ENCODE results near the gene PRR20C. TPM values are rescaled to one million over a fixed set of nuclear protein-coding genes. Genes with fewer than 3 reads are reported as not detected.
"Not testable (repeated sequence)": the region's sequence is repeated elsewhere in the genome, so short reads cannot be mapped to it uniquely, and the experiment has no call there.

The PRR20C gene
- not detected for total RNA-seq
- polyA plus RNA-seq, result 0.02 TPM
- long read RNA-seq, donor 1, result 0 reads
- long read RNA-seq, donor 2, result 0 reads
- long read RNA-seq, donor 3, result 0 reads
- long read RNA-seq, donor 4, result 0 reads
- long read RNA-seq, donor 5, result 0 reads
- long read RNA-seq, donor 6, result 0 reads
- long read RNA-seq, donor 7, result 0 reads
- long read RNA-seq, donor 8, result 0 reads
- long read RNA-seq, donor 9, result 0 reads
- long read RNA-seq, donor 10, result 0 reads

- H3K9me3 ChIP-seq (ENCODE audit: control insufficient read depth in 2 of 2, insufficient read depth in 1 of 2, low read length in 1 of 2); H3K27me3 ChIP-seq (ENCODE audit: control insufficient read depth in 2 of 2, insufficient read depth in 1 of 2, low read length in 1 of 2); H3K4me1 ChIP-seq (ENCODE audit: control insufficient read depth in 2 of 2, insufficient read depth in 2 of 2, low read length in 2 of 2); H3K27ac ChIP-seq (ENCODE audit: low read depth in 1 of 2, low read length in 1 of 2); H3K36me3 ChIP-seq (ENCODE audit: control insufficient read depth in 2 of 2, insufficient read depth in 2 of 2, low read length in 1 of 2); H3K4me3 ChIP-seq (ENCODE audit: low read length in 2 of 2); DNase-seq (ENCODE audit: low read depth in 6 of 9, low spot score in 9 of 9): not testable (repeated sequence)
- no CpG with 5 or more reads among the region's 22 CpGs for WGBS
Measured at GRCh38 chr13:57153761-57154160, at the start of gene PRR20C. Gene PRR20C (plus strand): TSS chr13:57154061. CDS start chr13:57154448, 387 bp downstream.

DNA sequence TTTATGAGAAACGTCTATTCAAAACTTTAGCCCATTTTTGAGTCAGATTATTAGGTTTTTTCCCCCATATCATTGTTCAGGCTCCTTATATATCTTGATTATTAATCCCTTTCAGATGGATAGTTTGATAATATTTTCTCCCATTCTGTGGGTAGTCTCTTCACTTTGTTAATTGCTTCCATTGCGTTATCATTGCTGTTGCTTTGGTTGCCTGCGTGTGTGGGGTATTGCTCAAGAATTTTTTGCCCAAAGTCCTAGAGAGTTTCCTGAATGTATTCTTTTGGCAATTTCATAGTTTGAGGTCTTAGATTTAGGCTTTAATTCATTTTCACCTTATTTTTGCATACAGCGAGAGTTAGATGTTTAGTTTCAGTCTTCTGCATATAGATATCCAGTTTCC lies 38.9 kb upstream of the PRR20C start:
- Histone ChIP-seq H3K4me3 (ENCODE audit: low read length in 2 of 2) (no peak overlapping the region), H3K27ac (ENCODE audit: low read depth in 1 of 2, low read length in 1 of 2) (no peak overlapping the region), H3K4me1 (ENCODE audit: control insufficient read depth in 2 of 2, insufficient read depth in 2 of 2, low read length in 2 of 2) (no peaks in the 10 kb centered on the region), H3K27me3 (ENCODE audit: control insufficient read depth in 2 of 2, insufficient read depth in 1 of 2, low read length in 1 of 2) (no peaks in the 10 kb centered on the region), H3K36me3 (ENCODE audit: control insufficient read depth in 2 of 2, insufficient read depth in 2 of 2, low read length in 1 of 2) (no peaks in the 10 kb centered on the region), H3K9me3 (ENCODE audit: control insufficient read depth in 2 of 2, insufficient read depth in 1 of 2, low read length in 1 of 2) (peaks cover 0 to 13% of the 10 kb centered on the region in 2 donors)
- WGBS, result 94% methylated on average over 4 of the region's 4 CpGs
- no peak for DNase-seq (ENCODE audit: low read depth in 6 of 9, low spot score in 9 of 9)

GRCh38 chr13:57123681-57124080 lies 30.2 kb upstream of the PRR20C start:
- DNase-seq (ENCODE audit: low read depth in 6 of 9, low spot score in 9 of 9), result no peak
- H3K27me3 ChIP-seq (ENCODE audit: control insufficient read depth in 2 of 2, insufficient read depth in 1 of 2, low read length in 1 of 2), result no peaks in the 10 kb centered on the region
- WGBS, result 82% methylated on average over 1 of the region's 1 CpG
- H3K27ac ChIP-seq (ENCODE audit: low read depth in 1 of 2, low read length in 1 of 2), result no peak overlapping the region
- peaks cover 0 to 11% of the 10 kb centered on the region in 2 donors for H3K9me3 ChIP-seq (ENCODE audit: control insufficient read depth in 2 of 2, insufficient read depth in 1 of 2, low read length in 1 of 2)
- no peaks in the 10 kb centered on the region for H3K4me1 ChIP-seq (ENCODE audit: control insufficient read depth in 2 of 2, insufficient read depth in 2 of 2, low read length in 2 of 2)
- no peaks in the 10 kb centered on the region for H3K36me3 ChIP-seq (ENCODE audit: control insufficient read depth in 2 of 2, insufficient read depth in 2 of 2, low read length in 1 of 2)
- no peak overlapping the region for H3K4me3 ChIP-seq (ENCODE audit: low read length in 2 of 2)

DNA sequence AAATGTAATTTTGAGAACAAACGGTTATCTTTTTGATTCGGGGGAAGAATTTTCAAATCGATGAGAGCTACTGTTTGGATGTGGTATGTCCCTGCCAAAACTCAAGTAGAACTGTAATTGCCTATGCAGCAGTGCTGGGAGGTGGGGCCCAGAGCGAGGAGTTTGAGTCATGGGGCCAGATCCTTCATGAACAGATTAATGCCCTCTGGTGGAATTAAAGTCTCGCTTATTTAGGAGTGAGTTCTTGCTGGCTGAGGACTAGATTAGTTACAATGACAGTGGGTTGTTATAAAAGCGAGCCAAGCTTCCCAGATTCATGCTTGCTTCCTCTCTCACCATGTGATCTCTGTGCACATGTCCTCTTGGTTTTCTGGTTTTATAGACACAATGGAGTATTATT lies 25.0 kb upstream of the PRR20C start:
- no peak for DNase-seq (ENCODE audit: low read depth in 6 of 9, low spot score in 9 of 9)
- WGBS, result 90% methylated on average over 6 of the region's 6 CpGs
- H3K27ac ChIP-seq (ENCODE audit: low read depth in 1 of 2, low read length in 1 of 2), result no peak overlapping the region
- no peaks in the 10 kb centered on the region for H3K36me3 ChIP-seq (ENCODE audit: control insufficient read depth in 2 of 2, insufficient read depth in 2 of 2, low read length in 1 of 2)
- no peak overlapping the region for H3K4me3 ChIP-seq (ENCODE audit: low read length in 2 of 2)
- peaks cover 0 to 5% of the 10 kb centered on the region in 2 donors for H3K9me3 ChIP-seq (ENCODE audit: control insufficient read depth in 2 of 2, insufficient read depth in 1 of 2, low read length in 1 of 2)
- no peaks in the 10 kb centered on the region for H3K4me1 ChIP-seq (ENCODE audit: control insufficient read depth in 2 of 2, insufficient read depth in 2 of 2, low read length in 2 of 2)
- H3K27me3 ChIP-seq (ENCODE audit: control insufficient read depth in 2 of 2, insufficient read depth in 1 of 2, low read length in 1 of 2), result no peaks in the 10 kb centered on the region

DNA sequence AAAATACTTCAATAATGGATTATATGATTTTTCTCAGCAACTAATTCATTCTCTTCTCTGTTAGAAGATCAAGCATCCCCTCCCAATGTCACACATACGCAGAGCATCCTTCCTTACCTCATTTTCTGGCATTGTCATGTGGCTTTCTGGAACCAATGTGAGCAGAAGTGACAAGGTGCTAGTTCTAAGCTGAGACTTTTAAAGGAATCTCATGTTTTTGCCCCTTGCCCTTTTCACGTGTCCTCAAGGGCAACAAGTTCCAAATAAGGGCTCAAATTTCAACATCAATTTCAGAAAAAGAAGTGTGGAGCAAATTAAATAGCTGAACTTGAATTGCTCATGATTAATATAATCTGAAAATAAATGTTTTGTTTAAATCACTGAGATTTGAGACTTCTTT lies 17.8 kb upstream of the PRR20C start:
- no peaks in the 10 kb centered on the region for H3K4me1 ChIP-seq (ENCODE audit: control insufficient read depth in 2 of 2, insufficient read depth in 2 of 2, low read length in 2 of 2)
- H3K4me3 ChIP-seq (ENCODE audit: low read length in 2 of 2), result no peak overlapping the region
- no peaks in the 10 kb centered on the region for H3K36me3 ChIP-seq (ENCODE audit: control insufficient read depth in 2 of 2, insufficient read depth in 2 of 2, low read length in 1 of 2)
- no peak overlapping the region for H3K27ac ChIP-seq (ENCODE audit: low read depth in 1 of 2, low read length in 1 of 2)
- WGBS, result 89% methylated on average over 2 of the region's 2 CpGs
- no peaks in the 10 kb centered on the region for H3K9me3 ChIP-seq (ENCODE audit: control insufficient read depth in 2 of 2, insufficient read depth in 1 of 2, low read length in 1 of 2)
- no peaks in the 10 kb centered on the region for H3K27me3 ChIP-seq (ENCODE audit: control insufficient read depth in 2 of 2, insufficient read depth in 1 of 2, low read length in 1 of 2)
- no peak for DNase-seq (ENCODE audit: low read depth in 6 of 9, low spot score in 9 of 9)

DNA sequence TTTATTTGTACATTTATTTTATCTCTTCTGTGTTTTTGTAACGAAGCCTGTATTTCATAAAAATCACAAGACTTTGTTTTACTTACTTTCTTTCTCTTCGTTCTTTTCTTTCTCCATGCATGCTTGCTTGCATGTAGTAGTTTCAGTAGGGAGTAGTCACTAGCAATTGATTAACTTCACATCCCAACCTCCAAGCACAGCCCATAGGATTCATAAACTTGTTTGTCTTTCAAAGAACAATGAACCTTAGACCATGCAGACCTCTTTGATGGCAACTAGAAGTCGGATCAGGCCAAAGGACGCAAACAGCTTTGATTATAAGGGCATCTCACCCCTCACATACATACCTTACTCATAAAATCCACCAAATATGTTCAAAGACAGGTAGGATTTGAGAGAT lies 16.3 kb upstream of the PRR20C start:
- Histone ChIP-seq H3K27me3 (ENCODE audit: control insufficient read depth in 2 of 2, insufficient read depth in 1 of 2, low read length in 1 of 2) (no peaks in the 10 kb centered on the region), H3K4me1 (ENCODE audit: control insufficient read depth in 2 of 2, insufficient read depth in 2 of 2, low read length in 2 of 2) (no peaks in the 10 kb centered on the region), H3K36me3 (ENCODE audit: control insufficient read depth in 2 of 2, insufficient read depth in 2 of 2, low read length in 1 of 2) (no peaks in the 10 kb centered on the region), H3K27ac (ENCODE audit: low read depth in 1 of 2, low read length in 1 of 2) (no peak overlapping the region), H3K4me3 (ENCODE audit: low read length in 2 of 2) (no peak overlapping the region), H3K9me3 (ENCODE audit: control insufficient read depth in 2 of 2, insufficient read depth in 1 of 2, low read length in 1 of 2) (no peaks in the 10 kb centered on the region)
- WGBS, result 87% methylated on average over 4 of the region's 4 CpGs
- DNase-seq (ENCODE audit: low read depth in 6 of 9, low spot score in 9 of 9), result no peak

DNA sequence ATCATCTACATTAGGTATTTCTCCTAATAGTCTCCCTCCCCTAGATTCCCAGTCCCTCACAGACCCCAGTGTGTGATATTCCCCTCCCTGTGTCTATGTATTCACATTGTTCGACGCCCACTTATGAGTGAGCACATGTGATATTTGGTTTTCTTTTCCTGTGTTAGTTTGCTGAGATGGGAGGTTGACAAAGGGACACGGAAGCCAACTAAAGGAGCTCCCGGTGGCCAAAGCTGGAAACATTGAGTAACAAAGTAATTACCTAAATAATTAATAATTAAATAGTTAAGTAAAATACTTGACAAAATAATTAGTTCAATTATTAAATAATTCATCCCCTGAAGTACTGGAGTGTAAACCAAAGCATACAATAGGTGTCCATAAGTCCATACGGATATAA lies 14.9 kb upstream of the PRR20C start:
- Histone ChIP-seq H3K27ac (ENCODE audit: low read depth in 1 of 2, low read length in 1 of 2) (no peak overlapping the region), H3K4me1 (ENCODE audit: control insufficient read depth in 2 of 2, insufficient read depth in 2 of 2, low read length in 2 of 2) (no peaks in the 10 kb centered on the region), H3K36me3 (ENCODE audit: control insufficient read depth in 2 of 2, insufficient read depth in 2 of 2, low read length in 1 of 2) (no peaks in the 10 kb centered on the region), H3K27me3 (ENCODE audit: control insufficient read depth in 2 of 2, insufficient read depth in 1 of 2, low read length in 1 of 2) (no peaks in the 10 kb centered on the region), H3K9me3 (ENCODE audit: control insufficient read depth in 2 of 2, insufficient read depth in 1 of 2, low read length in 1 of 2) (no peaks in the 10 kb centered on the region), H3K4me3 (ENCODE audit: low read length in 2 of 2) (no peak overlapping the region)
- WGBS, result 94% methylated on average over 5 of the region's 5 CpGs
- no peak for DNase-seq (ENCODE audit: low read depth in 6 of 9, low spot score in 9 of 9)

GRCh38 chr13:57139781-57140180 lies 14.1 kb upstream of the PRR20C start:
- H3K36me3 ChIP-seq (ENCODE audit: control insufficient read depth in 2 of 2, insufficient read depth in 2 of 2, low read length in 1 of 2); H3K4me1 ChIP-seq (ENCODE audit: control insufficient read depth in 2 of 2, insufficient read depth in 2 of 2, low read length in 2 of 2); H3K9me3 ChIP-seq (ENCODE audit: control insufficient read depth in 2 of 2, insufficient read depth in 1 of 2, low read length in 1 of 2); DNase-seq (ENCODE audit: low read depth in 6 of 9, low spot score in 9 of 9); H3K4me3 ChIP-seq (ENCODE audit: low read length in 2 of 2); H3K27me3 ChIP-seq (ENCODE audit: control insufficient read depth in 2 of 2, insufficient read depth in 1 of 2, low read length in 1 of 2); H3K27ac ChIP-seq (ENCODE audit: low read depth in 1 of 2, low read length in 1 of 2): not testable (repeated sequence)
- WGBS, result 96% methylated on average over 14 of the region's 18 CpGs

GRCh38 chr13:57140235-57140968 lies 13.5 kb upstream of the PRR20C start, which contains the start of gene PRR20A:
Gene PRR20A (plus strand): TSS chr13:57140918. CDS start chr13:57141305, 387 bp downstream.
- DNase-seq (ENCODE audit: low read depth in 6 of 9, low spot score in 9 of 9); H3K4me1 ChIP-seq (ENCODE audit: control insufficient read depth in 2 of 2, insufficient read depth in 2 of 2, low read length in 2 of 2); H3K27ac ChIP-seq (ENCODE audit: low read depth in 1 of 2, low read length in 1 of 2); H3K4me3 ChIP-seq (ENCODE audit: low read length in 2 of 2); H3K36me3 ChIP-seq (ENCODE audit: control insufficient read depth in 2 of 2, insufficient read depth in 2 of 2, low read length in 1 of 2); H3K9me3 ChIP-seq (ENCODE audit: control insufficient read depth in 2 of 2, insufficient read depth in 1 of 2, low read length in 1 of 2); H3K27me3 ChIP-seq (ENCODE audit: control insufficient read depth in 2 of 2, insufficient read depth in 1 of 2, low read length in 1 of 2): not testable (repeated sequence)
- 97% methylated on average over 13 of the region's 34 CpGs for WGBS
